IMR-90 (cell line): ENCODE results near the gene PAM16. TPM values are rescaled to one million over a fixed set of nuclear protein-coding genes. Genes with fewer than 3 reads are reported as not detected.

Source experiments
- ATAC-seq: fragments of 200-7000 bp; cut with Tn5 transposase; 2 replicates; pipeline ENCODE4 v1.9.1; 2020; ENCODE audit warnings: low read depth, mild to moderate bottlenecking, moderate library complexity
- BruUV-seq: library from RNA; stranded (reverse); fragments of 400-500 nt; replicated peaks from 2 replicates; lab custom pipeline; 2021; lab: Mats Ljungman, UMichigan
- CTCF ChIA-PET: fragments of 300-600 bp; formaldehyde crosslinking; extraction: SDS; loops from one replicate; lab custom pipeline; 2021; ENCODE audit warnings: antibody characterized with exemption; lab: Yijun Ruan, JAX
- POLR2A ChIA-PET: fragments of 300-600 bp; sonication (Branson Sonifier 250); formaldehyde crosslinking; loops from one replicate; lab custom pipeline; 2022; ENCODE audit warnings: antibody characterized with exemption; ENCODE audit not compliant: unreplicated experiment; lab: Charles Lee
- DNase-seq: peaks from one replicate; pipeline ENCODE4 v3.0.0; 2013
- H2AFZ ChIP-seq: replicated peaks from 2 replicates; pipeline ENCODE3; 2013; ENCODE audit warnings: low read length, mild to moderate bottlenecking; ENCODE audit not compliant: poor library complexity
- H2AK5ac ChIP-seq: 2 replicates; pipeline ENCODE4 v1.6.1; 2013; ENCODE audit warnings: low read depth, low read length, inconsistent platforms
- H2AK9ac ChIP-seq: replicated peaks from 2 replicates; pipeline ENCODE3; 2013; ENCODE audit warnings: mild to moderate bottlenecking, low read depth, low read length, moderate library complexity; ENCODE audit not compliant: poor library complexity
- H2BK120ac ChIP-seq: 2 replicates; pipeline ENCODE4 v1.6.1; 2013; ENCODE audit warnings: low read depth, low read length, inconsistent platforms
- H2BK15ac ChIP-seq: 3 replicates; pipeline ENCODE4 v1.6.1; 2013; ENCODE audit warnings: low read depth, low read length, inconsistent platforms
- H2BK20ac ChIP-seq: 2 replicates; pipeline ENCODE4 v1.6.1; 2013; ENCODE audit warnings: low read depth, mild to moderate bottlenecking, inconsistent platforms, low read length, moderate library complexity
- H2BK5ac ChIP-seq: 2 replicates; pipeline ENCODE4 v1.6.1; 2013; ENCODE audit warnings: mild to moderate bottlenecking, low read depth, low read length, inconsistent platforms; ENCODE audit not compliant: poor library complexity, severe bottlenecking
- H3K14ac ChIP-seq: replicated peaks from 2 replicates; pipeline ENCODE4 v1.6.1; 2013; ENCODE audit warnings: low read depth, low read length, inconsistent platforms
- H3K18ac ChIP-seq: 2 replicates; pipeline ENCODE4 v1.6.1; 2013; ENCODE audit warnings: low read depth, low read length, control low read depth
- H3K23ac ChIP-seq: 2 replicates; pipeline ENCODE4 v1.6.1; 2013; ENCODE audit warnings: low read depth, low read length, inconsistent platforms
- H3K27ac ChIP-seq: 2 replicates; pipeline ENCODE4 v1.5.1; 2013; ENCODE audit warnings: mild to moderate bottlenecking, control low read depth, low read length; ENCODE audit not compliant: insufficient read depth
- H3K27me3 ChIP-seq: 2 replicates; pipeline ENCODE4 v1.6.1; 2013; ENCODE audit warnings: low read length; ENCODE audit not compliant: control insufficient read depth, insufficient read depth
- H3K36me3 ChIP-seq: 2 replicates; pipeline ENCODE4 v1.6.1; 2013; ENCODE audit warnings: low read length, mixed read lengths; ENCODE audit not compliant: control insufficient read depth, insufficient read depth
- H3K4ac ChIP-seq: 2 replicates; pipeline ENCODE4 v1.6.1; 2013; ENCODE audit warnings: low read depth, low read length, inconsistent platforms
- H3K4me1 ChIP-seq: 2 replicates; pipeline ENCODE4 v1.6.1; 2013; ENCODE audit warnings: low read length, mixed read lengths; ENCODE audit not compliant: control insufficient read depth, insufficient read depth
- H3K4me2 ChIP-seq: 2 replicates; pipeline ENCODE4 v1.6.1; 2013; ENCODE audit warnings: low read depth, mild to moderate bottlenecking, control low read depth, low read length, moderate library complexity
- H3K4me3 ChIP-seq: 2 replicates; pipeline ENCODE4 v1.5.1; 2013; ENCODE audit warnings: low read depth, mild to moderate bottlenecking, control low read depth, low read length, moderate library complexity; ENCODE audit not compliant: insufficient read depth
- H3K56ac ChIP-seq: 2 replicates; pipeline ENCODE4 v1.6.1; 2013; ENCODE audit warnings: low read length, inconsistent platforms; ENCODE audit not compliant: insufficient read depth; ENCODE audit errors: extremely low read depth
- H3K79me1 ChIP-seq, 2 experiments: 2 replicates each; pipeline ENCODE4 v1.6.1; 2013; ENCODE audit warnings: low read length in 2 of 2, inconsistent platforms in 1 of 2, low read depth in 1 of 2
- H3K9ac ChIP-seq: 2 replicates; pipeline ENCODE4 v1.6.1; 2013; ENCODE audit warnings: low read depth, low read length, control low read depth
- H3K9me1 ChIP-seq: 2 replicates; pipeline ENCODE4 v1.6.1; 2013; ENCODE audit warnings: low read length, inconsistent platforms; ENCODE audit not compliant: insufficient read depth
- H3K9me3 ChIP-seq: 2 replicates; pipeline ENCODE4 v1.6.1; 2013; ENCODE audit warnings: low read length; ENCODE audit not compliant: control insufficient read depth, insufficient read depth
- H4K20me1 ChIP-seq: 2 replicates; pipeline ENCODE4 v1.6.1; 2013; ENCODE audit warnings: low read length, inconsistent platforms; ENCODE audit not compliant: insufficient read depth
- H4K5ac ChIP-seq: 2 replicates; pipeline ENCODE4 v1.6.1; 2013; ENCODE audit warnings: mild to moderate bottlenecking, low read depth, low read length, control low read depth
- H4K8ac ChIP-seq, 2 experiments: 2 replicates each; pipeline ENCODE4 v1.6.1; 2013; ENCODE audit warnings: low read depth in 2 of 2, low read length in 2 of 2, control low read depth in 1 of 2, inconsistent platforms in 1 of 2
- H4K91ac ChIP-seq: 2 replicates; pipeline ENCODE4 v1.6.1; 2013; ENCODE audit warnings: low read depth, low read length, inconsistent platforms; ENCODE audit not compliant: insufficient read depth
- POLR2A ChIP-seq: IDR thresholded peaks from 2 replicates; pipeline ENCODE4 v1.6.1; 2012; ENCODE audit warnings: mild to moderate bottlenecking, low read depth, low read length
- WGBS, 2 experiments: methylation state at CpG; one replicate each; pipeline versions ENCODE4 v1.1.5 to v1.1.7; 2013; ENCODE audit warnings: missing lambda C conversion rate in 2 of 2; ENCODE audit not compliant: insufficient read length in 1 of 2; ENCODE audit errors: extremely low coverage in 2 of 2; 5-methylcytosine and 5-hydroxymethylcytosine counted together
- dilution Hi-C: fragments of 300-500 bp; cut with HindIII; formaldehyde crosslinking; loops from one replicate; pipeline ENCODE4 v1.14.3; 2018; ENCODE audit warnings: low sequenced_read_pairs; ENCODE audit not compliant: unreplicated experiment
- in situ Hi-C: fragments of 300-500 bp; cut with MboI; formaldehyde crosslinking; loops from 3 replicates; pipeline ENCODE4 v1.14.3; 2019; ENCODE audit warnings: low sequenced_read_pairs, inconsistent platforms, mixed read lengths
- intact Hi-C: fragments of 100-400 bp; cut with micrococcal nuclease; formaldehyde crosslinking; loops from 2 replicates; pipeline ENCODE4 v1.10.0; 2022
- polyA plus RNA-seq, 3 experiments: library from polyadenylated mRNA; depleted of rRNA; stranded (reverse); fragments of >200 nt; gene quantifications; 2 replicates each; pipeline ENCODE4 v1.2.3, GENCODE V29; 2012; ENCODE audit warnings: low replicate concordance in 1 of 3
- total RNA-seq: library from RNA; depleted of rRNA; stranded (reverse); fragments of >200 nt; gene quantifications from 2 replicates; pipeline ENCODE4 v1.2.3, GENCODE V29; 2012
- TF ChIP-seq, protein P1 (sequence below): fragments of 150-350 bp; IDR thresholded peaks from 2 replicates; pipeline ENCODE4 v1.6.1; 2017; ENCODE audit warnings: mild to moderate bottlenecking, antibody characterized with exemption, low read length, low read depth
- TF ChIP-seq, protein P2 (sequence below): fragments of 150-350 bp; IDR thresholded peaks from 2 replicates; pipeline ENCODE4 v1.6.1; 2016; ENCODE audit warnings: low read depth, mild to moderate bottlenecking, low read length, moderate library complexity, borderline replicate concordance

Gene PAM16
- total and polyA plus RNA-seq, 2 of the 4 experiments (the other 2 are of a cell fraction) = 17.9 to 48.4 TPM

DNA sequence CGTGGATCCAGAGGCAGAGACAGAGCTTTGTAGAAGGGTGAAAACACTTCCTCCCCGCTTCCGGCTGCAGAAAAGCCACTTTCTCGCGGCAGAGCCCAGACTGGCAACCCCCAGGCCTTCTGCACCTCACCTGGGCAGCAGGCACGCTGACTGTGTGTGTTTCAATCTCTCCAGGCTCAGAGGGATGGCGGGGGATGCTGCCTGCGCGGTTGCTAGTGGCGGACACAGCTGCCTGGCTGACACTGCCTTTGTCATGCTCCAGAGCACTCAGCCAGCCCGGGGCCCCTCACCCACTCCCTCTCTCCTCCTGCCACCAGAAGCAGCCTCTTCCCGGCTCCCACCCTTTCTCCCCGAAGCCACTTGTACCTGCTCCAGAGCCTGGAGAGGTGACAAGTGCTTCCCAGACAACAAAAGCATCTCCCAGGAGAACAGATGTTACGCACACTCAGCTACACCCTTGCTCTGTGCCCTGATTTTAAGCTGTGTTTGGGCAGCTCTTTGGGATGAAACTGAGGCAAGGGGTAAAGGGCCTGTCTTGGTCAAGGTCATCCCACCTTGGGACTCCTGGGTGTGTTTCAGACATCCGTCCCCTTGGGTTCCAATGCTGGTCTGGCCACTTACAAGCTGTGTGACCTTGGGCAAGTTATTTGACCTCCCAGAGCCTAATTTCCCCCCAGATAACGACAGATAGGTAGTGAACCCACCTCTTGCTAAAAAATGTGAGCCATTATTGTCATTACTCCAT is 44.5 kb downstream of the PAM16 start:
- H2BK5ac ChIP-seq = peak overlapping the region; percentile 87
- peak overlapping the region; percentile 87 for H3K27ac ChIP-seq
- BruUV-seq = no TSS peak
- H4K5ac ChIP-seq = peak overlapping the region; percentile 90
- DNase-seq (no peak), ATAC-seq (no peak)
- peak overlapping the region; percentile 100 for H3K4ac ChIP-seq
- H3K14ac ChIP-seq = peak overlapping the region; percentile 100
- peak overlapping the region; percentile 77 for H2BK20ac ChIP-seq
- peak overlapping the region; percentile 95 to 99 for H4K8ac ChIP-seq
- in situ Hi-C loops (no loop called here), intact Hi-C loops (no loop called here), dilution Hi-C loops (no loop called here)
- 76% methylated on average over 4 of the region's 16 CpGs; no CpG with 5 or more reads in 1 of the 2 experiments for WGBS, 2 experiments
- no peaks in the 10 kb centered on the region; the same call in 1 of the 2 replicates for H3K36me3 ChIP-seq
- peak overlapping the region; percentile 98 for H2AK5ac ChIP-seq
- peak overlapping the region; percentile 100 for H2AK9ac ChIP-seq
- peaks cover 21% of the 10 kb centered on the region for H3K9me1 ChIP-seq
- no peaks in the 10 kb centered on the region for H4K20me1 ChIP-seq
- H3K9ac ChIP-seq = peak overlapping the region; percentile 68
- peak overlapping the region; percentile 96 for H2AFZ ChIP-seq
- peak overlapping the region; percentile 81 for H2BK15ac ChIP-seq
- peak overlapping the region; percentile 99 for H4K91ac ChIP-seq
- H2BK120ac ChIP-seq = peak overlapping the region; percentile 94
- no peaks in the 10 kb centered on the region for H3K9me3 ChIP-seq
- H3K56ac ChIP-seq = peak overlapping the region; percentile 70
- TF ChIP-seq, protein P1, sequence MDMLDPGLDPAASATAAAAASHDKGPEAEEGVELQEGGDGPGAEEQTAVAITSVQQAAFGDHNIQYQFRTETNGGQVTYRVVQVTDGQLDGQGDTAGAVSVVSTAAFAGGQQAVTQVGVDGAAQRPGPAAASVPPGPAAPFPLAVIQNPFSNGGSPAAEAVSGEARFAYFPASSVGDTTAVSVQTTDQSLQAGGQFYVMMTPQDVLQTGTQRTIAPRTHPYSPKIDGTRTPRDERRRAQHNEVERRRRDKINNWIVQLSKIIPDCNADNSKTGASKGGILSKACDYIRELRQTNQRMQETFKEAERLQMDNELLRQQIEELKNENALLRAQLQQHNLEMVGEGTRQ = no peak
- TF ChIP-seq, protein P2, sequence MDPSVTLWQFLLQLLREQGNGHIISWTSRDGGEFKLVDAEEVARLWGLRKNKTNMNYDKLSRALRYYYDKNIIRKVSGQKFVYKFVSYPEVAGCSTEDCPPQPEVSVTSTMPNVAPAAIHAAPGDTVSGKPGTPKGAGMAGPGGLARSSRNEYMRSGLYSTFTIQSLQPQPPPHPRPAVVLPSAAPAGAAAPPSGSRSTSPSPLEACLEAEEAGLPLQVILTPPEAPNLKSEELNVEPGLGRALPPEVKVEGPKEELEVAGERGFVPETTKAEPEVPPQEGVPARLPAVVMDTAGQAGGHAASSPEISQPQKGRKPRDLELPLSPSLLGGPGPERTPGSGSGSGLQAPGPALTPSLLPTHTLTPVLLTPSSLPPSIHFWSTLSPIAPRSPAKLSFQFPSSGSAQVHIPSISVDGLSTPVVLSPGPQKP = no peak
- TF ChIP-seq POLR2A = no peak
- H3K4me3 ChIP-seq = peak overlapping the region; percentile 77
- peaks cover 7% of the 10 kb centered on the region for H3K4me1 ChIP-seq
- ChIA-PET POLR2A (no interaction called here), CTCF (interaction anchor here (1.0 to 1.1 kb wide), 2 partner anchors 9 to 23 kb away, joined by 3 to 8 read pairs; no protein-coding TSS in a partner anchor)
- peak overlapping the region; percentile 84 for H3K18ac ChIP-seq
- H3K27me3 ChIP-seq = no peaks in the 10 kb centered on the region
- peak overlapping the region; percentile 92 for H3K4me2 ChIP-seq
- peaks cover 9 to 32% of the 10 kb centered on the region in 2 experiments; a peak in 3 of 4 replicates for H3K79me1 ChIP-seq
- peak overlapping the region; percentile 99 for H3K23ac ChIP-seq
